ENCODE results near the gene ITGB1.
"Not testable (repeated sequence)": the region's sequence is repeated elsewhere in the genome, so short reads cannot be mapped to it uniquely, and the experiment has no call there.

ITGB1 gene

GRCh38 chr10:32995066-32995622, 37.1 kb upstream of the ITGB1 start:
- in situ Hi-C loops (cut with MboI; ENCODE audit: low pct_unique_long_range_greater_than_20kb, low sequenced_read_pairs, unreplicated experiment) = no loop called here
- TF ChIP-seq, protein P1, sequence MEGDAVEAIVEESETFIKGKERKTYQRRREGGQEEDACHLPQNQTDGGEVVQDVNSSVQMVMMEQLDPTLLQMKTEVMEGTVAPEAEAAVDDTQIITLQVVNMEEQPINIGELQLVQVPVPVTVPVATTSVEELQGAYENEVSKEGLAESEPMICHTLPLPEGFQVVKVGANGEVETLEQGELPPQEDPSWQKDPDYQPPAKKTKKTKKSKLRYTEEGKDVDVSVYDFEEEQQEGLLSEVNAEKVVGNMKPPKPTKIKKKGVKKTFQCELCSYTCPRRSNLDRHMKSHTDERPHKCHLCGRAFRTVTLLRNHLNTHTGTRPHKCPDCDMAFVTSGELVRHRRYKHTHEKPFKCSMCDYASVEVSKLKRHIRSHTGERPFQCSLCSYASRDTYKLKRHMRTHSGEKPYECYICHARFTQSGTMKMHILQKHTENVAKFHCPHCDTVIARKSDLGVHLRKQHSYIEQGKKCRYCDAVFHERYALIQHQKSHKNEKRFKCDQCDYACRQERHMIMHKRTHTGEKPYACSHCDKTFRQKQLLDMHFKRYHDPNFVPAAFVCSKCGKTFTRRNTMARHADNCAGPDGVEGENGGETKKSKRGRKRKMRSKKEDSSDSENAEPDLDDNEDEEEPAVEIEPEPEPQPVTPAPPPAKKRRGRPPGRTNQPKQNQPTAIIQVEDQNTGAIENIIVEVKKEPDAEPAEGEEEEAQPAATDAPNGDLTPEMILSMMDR (IDR thresholded peaks at IDR 0.05; ENCODE audit: extremely low read depth, insufficient read depth, missing control alignments) = no peak
- no peak for DNase-seq (ENCODE audit: low spot score)

GRCh38 chr10:32994632-32995031, 36.6 kb upstream of the ITGB1 start:
- in situ Hi-C loops (cut with MboI; ENCODE audit: low pct_unique_long_range_greater_than_20kb, low sequenced_read_pairs, unreplicated experiment); DNase-seq (ENCODE audit: low spot score): not testable (repeated sequence)

DNA sequence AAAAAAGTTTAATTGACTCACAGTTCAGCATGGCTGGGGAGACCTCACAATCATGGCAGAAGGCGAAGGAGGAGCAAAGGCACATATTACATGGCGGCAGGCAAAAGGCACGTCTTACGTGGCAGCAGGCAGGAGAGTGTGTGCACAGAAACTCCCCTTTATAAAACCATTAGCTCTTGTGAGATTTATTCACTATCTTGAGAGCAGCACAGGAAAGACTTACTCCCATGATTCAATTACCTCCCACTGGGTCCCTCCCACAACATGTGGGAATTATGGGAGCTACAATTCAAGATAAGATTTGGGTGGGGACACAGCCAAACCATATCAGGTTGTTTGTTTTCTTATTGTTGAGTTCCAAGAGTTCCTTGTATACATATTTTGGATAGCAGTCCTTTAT, 34.3 kb upstream of the ITGB1 start:
- in situ Hi-C loops (cut with MboI; ENCODE audit: low pct_unique_long_range_greater_than_20kb, low sequenced_read_pairs, unreplicated experiment); DNase-seq (ENCODE audit: low spot score): not testable (repeated sequence)

GRCh38 chr10:32990811-32991210, 32.8 kb upstream of the ITGB1 start:
- in situ Hi-C loops (cut with MboI; ENCODE audit: low pct_unique_long_range_greater_than_20kb, low sequenced_read_pairs, unreplicated experiment) = no loop called here
- TF ChIP-seq, protein P1 (IDR thresholded peaks at IDR 0.05; ENCODE audit: extremely low read depth, insufficient read depth, missing control alignments) = no peak
- DNase-seq (ENCODE audit: low spot score) = no peak

DNA sequence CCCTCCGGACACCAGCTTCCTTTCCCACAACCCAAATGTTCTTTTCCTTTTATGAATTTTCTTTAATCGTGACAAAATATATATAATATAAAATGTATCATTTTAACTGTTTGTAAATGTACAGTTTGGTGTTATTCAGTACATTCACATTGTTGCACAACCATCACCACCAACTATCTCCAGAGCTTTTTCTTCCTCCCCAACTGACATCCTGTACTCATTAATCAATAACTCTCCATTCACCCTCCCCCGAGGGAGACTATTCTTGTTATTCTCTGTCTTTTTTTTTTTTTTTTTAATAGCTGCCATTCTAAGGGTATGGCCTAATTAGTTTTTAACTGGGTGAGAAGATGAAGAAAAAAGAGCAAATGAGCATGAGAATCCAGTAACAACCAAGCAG, 30.6 kb upstream of the ITGB1 start:
- TF ChIP-seq, protein P1 (IDR thresholded peaks at IDR 0.05; ENCODE audit: extremely low read depth, insufficient read depth, missing control alignments) = no peak
- in situ Hi-C loops (cut with MboI; ENCODE audit: low pct_unique_long_range_greater_than_20kb, low sequenced_read_pairs, unreplicated experiment) = no loop called here

DNA sequence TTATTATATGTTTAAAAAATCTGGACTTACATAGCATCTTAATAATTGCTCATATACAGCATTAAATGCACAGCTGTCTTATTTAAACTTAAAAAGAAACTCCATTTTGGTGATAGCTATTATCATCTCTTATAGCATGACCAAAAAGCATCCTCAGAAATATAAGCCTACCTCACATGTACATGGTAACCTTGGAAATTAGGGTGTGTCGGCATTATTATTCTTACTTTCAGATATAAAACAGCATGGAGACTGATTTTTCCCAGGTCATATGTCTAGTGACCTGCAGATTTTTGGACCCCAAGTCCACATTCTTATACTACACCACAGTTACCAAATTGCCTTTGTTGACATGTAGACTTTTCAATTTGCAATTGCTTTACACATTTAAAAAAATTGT, 29.1 kb upstream of the ITGB1 start:
- DNase-seq (ENCODE audit: low spot score) = no peak
- in situ Hi-C loops (cut with MboI; ENCODE audit: low pct_unique_long_range_greater_than_20kb, low sequenced_read_pairs, unreplicated experiment) = no loop called here
- TF ChIP-seq, protein P1 (IDR thresholded peaks at IDR 0.05; ENCODE audit: extremely low read depth, insufficient read depth, missing control alignments) = no peak

More for the DNA sequence above, 30.6 kb upstream of the ITGB1 start:
- DNase-seq (ENCODE audit: low spot score) = no peak

DNA sequence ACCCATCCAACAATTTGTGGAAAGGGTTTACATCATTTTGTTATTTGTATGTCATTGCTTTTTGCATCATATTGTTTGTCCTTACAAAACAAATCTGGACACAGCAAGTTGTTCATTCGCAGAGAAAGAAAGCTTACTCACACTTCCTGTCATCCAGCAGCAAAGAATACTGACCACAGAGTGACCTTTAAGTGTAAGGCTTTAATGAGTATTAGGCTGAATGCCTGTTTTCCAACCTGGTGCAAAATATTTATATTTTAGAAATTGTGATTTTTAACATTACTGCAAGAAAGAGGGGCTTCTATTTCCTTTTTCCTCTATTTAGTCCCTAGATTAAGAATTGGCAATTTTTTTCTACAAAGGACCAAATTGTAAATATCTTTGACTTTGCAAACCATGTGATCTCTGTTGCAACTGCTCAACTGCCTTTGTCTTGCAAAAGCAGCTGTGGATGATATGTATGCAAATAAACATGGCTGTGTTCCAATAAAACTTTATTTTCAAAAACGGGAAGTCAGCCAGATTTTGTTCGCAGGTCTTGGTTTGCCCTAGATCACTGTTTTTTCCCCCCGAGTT, 27.8 kb upstream of the ITGB1 start:
- in situ Hi-C loops (cut with MboI; ENCODE audit: low pct_unique_long_range_greater_than_20kb, low sequenced_read_pairs, unreplicated experiment) = no loop called here
- TF ChIP-seq, protein P1 (IDR thresholded peaks at IDR 0.05; ENCODE audit: extremely low read depth, insufficient read depth, missing control alignments) = no peak
- DNase-seq (ENCODE audit: low spot score) = no peak

DNA sequence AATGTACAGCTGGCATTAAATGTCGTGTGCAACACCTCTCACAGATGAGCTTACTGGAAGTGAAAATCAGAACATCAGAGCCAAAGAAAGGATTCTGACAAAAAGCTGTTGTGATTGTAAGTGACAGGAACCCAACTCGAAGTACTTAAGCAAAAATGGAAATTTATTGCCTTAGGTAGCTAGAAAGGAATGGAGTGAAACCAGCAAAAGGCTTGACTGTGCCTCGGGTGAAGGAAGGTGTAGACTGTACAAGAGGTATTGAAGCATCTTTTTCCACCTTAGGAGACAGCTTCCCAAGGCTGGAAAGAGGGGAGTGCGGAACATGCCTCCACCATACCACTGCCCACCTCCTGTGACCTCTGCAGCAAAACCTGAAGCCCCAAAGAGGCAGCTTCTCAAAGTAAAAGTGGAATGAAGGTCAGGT, 27.3 kb upstream of the ITGB1 start:
- TF ChIP-seq, protein P1 (IDR thresholded peaks at IDR 0.05; ENCODE audit: extremely low read depth, insufficient read depth, missing control alignments) = no peak
- in situ Hi-C loops (cut with MboI; ENCODE audit: low pct_unique_long_range_greater_than_20kb, low sequenced_read_pairs, unreplicated experiment) = no loop called here
- no peak for DNase-seq (ENCODE audit: low spot score)
